IMR-90 (cell line): ENCODE measurements around the gene ALCAM.
"Not testable (repeated sequence)": the region's sequence is repeated elsewhere in the genome, so short reads cannot be mapped to it uniquely, and the experiment has no call there.

Source experiments
- BHLHE40 ChIP-seq: fragments of 150-350 bp; IDR thresholded peaks from 2 replicates; pipeline ENCODE4 v1.6.1; 2016; ENCODE audit warnings: mild to moderate bottlenecking, low read depth, low read length
- CEBPB ChIP-seq: IDR thresholded peaks from 2 replicates; pipeline ENCODE4 v1.6.1; 2012; ENCODE audit warnings: low read depth, low read length, improper control_type of control experiment
- FOS ChIP-seq: fragments of 150-350 bp; IDR thresholded peaks from 2 replicates; pipeline ENCODE4 v1.6.1; 2016; ENCODE audit warnings: low read depth, low read length
- MAZ ChIP-seq: IDR thresholded peaks from 2 replicates; pipeline ENCODE4 v1.6.1; 2012; ENCODE audit warnings: low read depth, mild to moderate bottlenecking, low read length, improper control_type of control experiment, moderate library complexity, borderline replicate concordance
- NFE2L2 ChIP-seq: fragments of 150-350 bp; IDR thresholded peaks from 2 replicates; pipeline ENCODE4 v1.6.1; 2016; ENCODE audit warnings: low read depth, mild to moderate bottlenecking, low read length
- POLR2A ChIP-seq: IDR thresholded peaks from 2 replicates; pipeline ENCODE4 v1.6.1; 2012; ENCODE audit warnings: mild to moderate bottlenecking, low read depth, low read length
- RAD21 ChIP-seq: IDR thresholded peaks from 2 replicates; pipeline ENCODE4 v1.6.1; 2012; ENCODE audit warnings: low read length, improper control_type of control experiment
- RCOR1 ChIP-seq: IDR thresholded peaks from 2 replicates; pipeline ENCODE4 v1.6.1; 2012; ENCODE audit warnings: mild to moderate bottlenecking, low read length, improper control_type of control experiment; ENCODE audit not compliant: insufficient replicate concordance
- RFX5 ChIP-seq: IDR thresholded peaks from 2 replicates; pipeline ENCODE4 v1.8.0; 2012; ENCODE audit warnings: low read depth, mild to moderate bottlenecking, low read length, moderate library complexity
- SMC3 ChIP-seq: fragments of 150-350 bp; IDR thresholded peaks from 2 replicates; pipeline ENCODE4 v1.6.1; 2016; ENCODE audit warnings: low read depth, mild to moderate bottlenecking, antibody characterized with exemption, low read length, moderate library complexity
- TF ChIP-seq, protein P1 (sequence below): conservative IDR thresholded peaks from 2 replicates; pipeline ENCODE4 v1.5.1; 2012; ENCODE audit warnings: mild to moderate bottlenecking, low read depth, low read length, improper control_type of control experiment
- TF ChIP-seq, protein P2 (sequence below): fragments of 150-350 bp; IDR thresholded peaks from 2 replicates; pipeline ENCODE4 v1.6.1; 2017; ENCODE audit warnings: mild to moderate bottlenecking, antibody characterized with exemption, low read length, low read depth
- TF ChIP-seq, protein P3 (sequence below): fragments of 150-350 bp; IDR thresholded peaks from 2 replicates; pipeline ENCODE4 v1.6.1; 2016; ENCODE audit warnings: low read depth, mild to moderate bottlenecking, low read length, moderate library complexity, borderline replicate concordance

DNA sequence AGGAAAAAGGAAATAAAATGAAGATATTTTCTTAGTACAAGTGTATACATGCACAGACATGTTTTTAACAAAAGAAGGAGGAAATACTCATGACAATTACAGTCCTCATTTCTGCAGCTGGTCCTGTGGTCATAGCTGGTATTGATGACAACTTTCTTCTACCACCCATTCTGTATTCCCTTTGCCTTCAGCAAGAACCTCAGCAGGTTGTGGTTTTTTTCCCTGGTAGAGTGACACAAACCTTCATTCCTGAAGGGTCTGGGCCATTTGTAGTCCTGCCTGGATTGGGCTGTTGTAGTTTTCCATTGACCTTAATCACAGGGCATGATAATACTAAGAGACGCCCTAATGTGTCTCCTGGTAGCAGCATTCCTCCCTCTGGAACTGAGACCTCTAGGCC, 235.0 kb downstream of the ALCAM start:
- TF ChIP-seq, protein P1, sequence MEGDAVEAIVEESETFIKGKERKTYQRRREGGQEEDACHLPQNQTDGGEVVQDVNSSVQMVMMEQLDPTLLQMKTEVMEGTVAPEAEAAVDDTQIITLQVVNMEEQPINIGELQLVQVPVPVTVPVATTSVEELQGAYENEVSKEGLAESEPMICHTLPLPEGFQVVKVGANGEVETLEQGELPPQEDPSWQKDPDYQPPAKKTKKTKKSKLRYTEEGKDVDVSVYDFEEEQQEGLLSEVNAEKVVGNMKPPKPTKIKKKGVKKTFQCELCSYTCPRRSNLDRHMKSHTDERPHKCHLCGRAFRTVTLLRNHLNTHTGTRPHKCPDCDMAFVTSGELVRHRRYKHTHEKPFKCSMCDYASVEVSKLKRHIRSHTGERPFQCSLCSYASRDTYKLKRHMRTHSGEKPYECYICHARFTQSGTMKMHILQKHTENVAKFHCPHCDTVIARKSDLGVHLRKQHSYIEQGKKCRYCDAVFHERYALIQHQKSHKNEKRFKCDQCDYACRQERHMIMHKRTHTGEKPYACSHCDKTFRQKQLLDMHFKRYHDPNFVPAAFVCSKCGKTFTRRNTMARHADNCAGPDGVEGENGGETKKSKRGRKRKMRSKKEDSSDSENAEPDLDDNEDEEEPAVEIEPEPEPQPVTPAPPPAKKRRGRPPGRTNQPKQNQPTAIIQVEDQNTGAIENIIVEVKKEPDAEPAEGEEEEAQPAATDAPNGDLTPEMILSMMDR, result not testable (repeated sequence)
- TF ChIP-seq POLR2A, RFX5, SMC3, MAZ, RCOR1, FOS, NFE2L2, BHLHE40, RAD21, CEBPB: not testable (repeated sequence)
- TF ChIP-seq, protein P2, sequence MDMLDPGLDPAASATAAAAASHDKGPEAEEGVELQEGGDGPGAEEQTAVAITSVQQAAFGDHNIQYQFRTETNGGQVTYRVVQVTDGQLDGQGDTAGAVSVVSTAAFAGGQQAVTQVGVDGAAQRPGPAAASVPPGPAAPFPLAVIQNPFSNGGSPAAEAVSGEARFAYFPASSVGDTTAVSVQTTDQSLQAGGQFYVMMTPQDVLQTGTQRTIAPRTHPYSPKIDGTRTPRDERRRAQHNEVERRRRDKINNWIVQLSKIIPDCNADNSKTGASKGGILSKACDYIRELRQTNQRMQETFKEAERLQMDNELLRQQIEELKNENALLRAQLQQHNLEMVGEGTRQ, result not testable (repeated sequence)
- TF ChIP-seq, protein P3, sequence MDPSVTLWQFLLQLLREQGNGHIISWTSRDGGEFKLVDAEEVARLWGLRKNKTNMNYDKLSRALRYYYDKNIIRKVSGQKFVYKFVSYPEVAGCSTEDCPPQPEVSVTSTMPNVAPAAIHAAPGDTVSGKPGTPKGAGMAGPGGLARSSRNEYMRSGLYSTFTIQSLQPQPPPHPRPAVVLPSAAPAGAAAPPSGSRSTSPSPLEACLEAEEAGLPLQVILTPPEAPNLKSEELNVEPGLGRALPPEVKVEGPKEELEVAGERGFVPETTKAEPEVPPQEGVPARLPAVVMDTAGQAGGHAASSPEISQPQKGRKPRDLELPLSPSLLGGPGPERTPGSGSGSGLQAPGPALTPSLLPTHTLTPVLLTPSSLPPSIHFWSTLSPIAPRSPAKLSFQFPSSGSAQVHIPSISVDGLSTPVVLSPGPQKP, result not testable (repeated sequence)
